GM12874 (cell line): ENCODE measurements around the gene STARD13.

Experiments
- CTCF ChIP-seq: IDR thresholded peaks from 2 replicates; pipeline ENCODE4 v1.5.1; 2011; ENCODE audit warnings: low read depth, mild to moderate bottlenecking, control low read depth, low read length, moderate library complexity; ENCODE audit not compliant: insufficient read depth

STARD13 gene

GRCh38 chr13:33242984-33243617 is 42.5 kb downstream of the STARD13 start:
- no peak for TF ChIP-seq CTCF

GRCh38 chr13:33236021-33236420 is 49.5 kb downstream of the STARD13 start:
- TF ChIP-seq CTCF: no peak

- no peak for TF ChIP-seq CTCF
These were observed 50.0 kb downstream of the STARD13 start for GRCh38 chr13:33235564-33235963.

GRCh38 chr13:33235078-33235477 is 50.5 kb downstream of the STARD13 start:
- TF ChIP-seq CTCF: no peak

GRCh38 chr13:33233547-33233946 is 52.0 kb downstream of the STARD13 start:
- no peak for TF ChIP-seq CTCF

- TF ChIP-seq CTCF: no peak
These were observed 52.7 kb downstream of the STARD13 start for GRCh38 chr13:33232883-33233282.

GRCh38 chr13:33231339-33231738 is 54.2 kb downstream of the STARD13 start:
- no peak for TF ChIP-seq CTCF
